Liver (tissue), 9 donors: ENCODE results near the gene GPRC5B. TPM values are rescaled to one million over a fixed set of nuclear protein-coding genes. Genes with fewer than 3 reads are reported as not detected.

Experiments used
- DNase-seq: peaks from one replicate; pipeline ENCODE4 v3.0.0-alpha.2; 2017; ENCODE audit warnings: low spot score
- H3K27ac ChIP-seq, 2 donors: one replicate each; pipeline ENCODE4 v1.7.0; 2013; ENCODE audit warnings: inconsistent platforms in 2 of 2, low read length in 2 of 2, control low read depth in 1 of 2, low read depth in 1 of 2, mild to moderate bottlenecking in 1 of 2
- H3K27me3 ChIP-seq, 4 donors: one replicate each; pipeline versions ENCODE4 v1.6.1 to v1.7.0; 2013; ENCODE audit warnings: low read length in 3 of 4, inconsistent platforms in 1 of 4, mild to moderate bottlenecking in 1 of 4, moderate library complexity in 1 of 4; ENCODE audit not compliant: control insufficient read depth in 4 of 4, insufficient read depth in 4 of 4
- H3K36me3 ChIP-seq, 4 donors: one replicate each; pipeline versions ENCODE4 v1.6.1 to v1.7.0; 2013; ENCODE audit warnings: low read length in 3 of 4, mild to moderate bottlenecking in 3 of 4, low read depth in 1 of 4, moderate library complexity in 1 of 4; ENCODE audit not compliant: control insufficient read depth in 4 of 4, insufficient read depth in 3 of 4
- H3K4me1 ChIP-seq, 4 donors: one replicate each; pipeline versions ENCODE4 v1.6.1 to v1.7.0; 2013; ENCODE audit warnings: low read length in 3 of 4, mild to moderate bottlenecking in 3 of 4, moderate library complexity in 1 of 4; ENCODE audit not compliant: control insufficient read depth in 4 of 4, insufficient read depth in 4 of 4
- H3K4me3 ChIP-seq, 3 donors: one replicate each; pipeline versions ENCODE4 v1.6.1 to v1.7.0; 2013; ENCODE audit warnings: low read length in 3 of 3, control low read depth in 1 of 3, low read depth in 1 of 3, mild to moderate bottlenecking in 1 of 3
- H3K9ac ChIP-seq, 2 donors: one replicate each; pipeline ENCODE4 v1.7.0; 2013; ENCODE audit warnings: low read length in 2 of 2, mild to moderate bottlenecking in 2 of 2, moderate library complexity in 2 of 2, control low read depth in 1 of 2, low read depth in 1 of 2
- H3K9me3 ChIP-seq, 4 donors: one replicate each; pipeline versions ENCODE4 v1.6.1 to v1.7.0; 2013; ENCODE audit warnings: low read length in 3 of 4; ENCODE audit not compliant: control insufficient read depth in 4 of 4
- ATF3 ChIP-seq: IDR thresholded peaks from 2 replicates; pipeline ENCODE4 v1.6.1; 2016; ENCODE audit warnings: antibody characterized with exemption
- CTCF ChIP-seq: fragments of 150-350 bp; IDR thresholded peaks from 2 replicates; pipeline ENCODE4 v1.5.1; 2017; ENCODE audit warnings: improper control_type of control experiment, low read depth, low read length; ENCODE audit not compliant: missing input control
- EGR1 ChIP-seq, 2 donors: IDR thresholded peaks; 2 replicates each; pipeline ENCODE4 v1.6.1; 2016 to 2018; ENCODE audit warnings: antibody characterized with exemption in 2 of 2, low read depth in 2 of 2
- FOXA1 ChIP-seq: IDR thresholded peaks from 2 replicates; pipeline ENCODE4 v1.6.1; 2016; ENCODE audit warnings: antibody characterized with exemption
- FOXA2 ChIP-seq: IDR thresholded peaks from 2 replicates; pipeline ENCODE4 v1.6.1; 2016; ENCODE audit warnings: antibody characterized with exemption
- GABPA ChIP-seq, 2 donors: IDR thresholded peaks in 1 of 2; conservative IDR thresholded peaks in 1 of 2; 2 replicates each; pipeline ENCODE4 v1.6.1; 2016; ENCODE audit warnings: antibody characterized with exemption in 2 of 2, mild to moderate bottlenecking in 1 of 2, moderate library complexity in 1 of 2
- HNF4A ChIP-seq, 2 donors: conservative IDR thresholded peaks; 2 replicates each; pipeline ENCODE4 v1.6.1; 2016; ENCODE audit warnings: antibody characterized with exemption in 2 of 2, mild to moderate bottlenecking in 2 of 2
- HNF4G ChIP-seq: IDR thresholded peaks from 2 replicates; pipeline ENCODE4 v1.6.1; 2016; ENCODE audit warnings: antibody characterized with exemption
- JUND ChIP-seq, 2 donors: IDR thresholded peaks; 2 replicates each; pipeline ENCODE4 v1.6.1; 2016; ENCODE audit warnings: antibody characterized with exemption in 2 of 2
- MAX ChIP-seq: IDR thresholded peaks from 2 replicates; pipeline ENCODE4 v1.6.1; 2016; ENCODE audit warnings: antibody characterized with exemption
- NR2F2 ChIP-seq: IDR thresholded peaks from 2 replicates; pipeline ENCODE4 v1.6.1; 2016; ENCODE audit warnings: antibody characterized with exemption
- RAD21 ChIP-seq, 2 donors: IDR thresholded peaks; 2 replicates each; pipeline ENCODE4 v1.6.1; 2016; ENCODE audit warnings: antibody characterized with exemption in 2 of 2, mild to moderate bottlenecking in 2 of 2
- REST ChIP-seq: IDR thresholded peaks from 2 replicates; pipeline ENCODE4 v1.6.1; 2016; ENCODE audit warnings: antibody characterized with exemption, mild to moderate bottlenecking
- RXRA ChIP-seq, 2 donors: IDR thresholded peaks; 2 replicates each; pipeline ENCODE4 v1.6.1; 2017 to 2018; ENCODE audit warnings: antibody characterized with exemption in 2 of 2, mild to moderate bottlenecking in 1 of 2
- SP1 ChIP-seq: IDR thresholded peaks from 2 replicates; pipeline ENCODE4 v1.6.1; 2018; ENCODE audit warnings: antibody characterized with exemption, mild to moderate bottlenecking
- TAF1 ChIP-seq: conservative IDR thresholded peaks from 2 replicates; pipeline ENCODE4 v1.6.1; 2016; ENCODE audit warnings: antibody characterized with exemption, mild to moderate bottlenecking
- YY1 ChIP-seq: IDR thresholded peaks from 2 replicates; pipeline ENCODE4 v1.6.1; 2016; ENCODE audit warnings: antibody characterized with exemption, mild to moderate bottlenecking
- ZBTB33 ChIP-seq: IDR thresholded peaks from 2 replicates; pipeline ENCODE4 v1.6.1; 2016; ENCODE audit warnings: antibody characterized with exemption
- WGBS: extraction: QIAGEN DNeasy Blood & Tissue Kit; methylation state at CpG from one replicate; pipeline ENCODE4 v1.1.7; 2013; 5-methylcytosine and 5-hydroxymethylcytosine counted together
- polyA plus RNA-seq, 2 donors: library from polyadenylated mRNA; stranded (reverse) in 1 of 2; unstranded in 1 of 2; fragments of 200-250 nt in 1 of 2; fragments of >200 nt in 1 of 2; fragmentation: Nextera tagmentation in 1 of 2; extraction: Ambion mirVana in 1 of 2; gene quantifications; one replicate each; pipeline versions ENCODE4 v1.2.1 to v1.2.3, GENCODE V29; 2013 to 2015
- total RNA-seq, 2 donors: library from RNA; depleted of rRNA; stranded (reverse); fragments of >200 nt; gene quantifications; one replicate each; pipeline ENCODE4 v1.2.3, GENCODE V29; 2014
- donor health status: healthy.
- donor health status: healthy.
- donor health status: healthy.
- donor health status: healthy.
- donor health status: healthy.

GPRC5B gene
- total and polyA plus RNA-seq, 4 donors = 1.5 to 4.7 (median 2.7) TPM

GRCh38 chr16:19898924-19899604 is 14.4 kb upstream of the GPRC5B start:
- H3K27me3 ChIP-seq = no peaks in the 10 kb centered on the region
- no peak overlapping the region for H3K4me3 ChIP-seq
- TF ChIP-seq REST (no peak), CTCF (peak; percentile 67), RAD21 (IDR thresholded peaks at IDR 0.05) (peak; percentile 73 to 80)
- no peaks in the 10 kb centered on the region for H3K36me3 ChIP-seq
- no peak overlapping the region for H3K27ac ChIP-seq
- peak; percentile 45 for DNase-seq
- H3K9me3 ChIP-seq = no peaks in the 10 kb centered on the region
- no peak overlapping the region for H3K9ac ChIP-seq
- peaks cover 0 to 3% (median 0%) of the 10 kb centered on the region in 4 donors for H3K4me1 ChIP-seq
- WGBS = 13% methylated on average over 13 of the region's 13 CpGs

- Histone ChIP-seq H3K36me3 (no peaks in the 10 kb centered on the region), H3K27ac (no peak overlapping the region), H3K4me1 (peaks cover 0 to 3% (median 0%) of the 10 kb centered on the region in 4 donors), H3K27me3 (no peaks in the 10 kb centered on the region), H3K4me3 (no peak overlapping the region), H3K9ac (no peak overlapping the region), H3K9me3 (no peaks in the 10 kb centered on the region)
- no peak for DNase-seq
- 70% methylated on average over 5 of the region's 5 CpGs for WGBS
- TF ChIP-seq TAF1 = no peak
- TF ChIP-seq EGR1 (IDR thresholded peaks at IDR 0.05; ENCODE audit: low read depth in 2 of 2) = no peak
- TF ChIP-seq RXRA (IDR thresholded peaks at IDR 0.05) = no peak
- no peak for TF ChIP-seq SP1
- no peak for TF ChIP-seq HNF4A (conservative IDR thresholded peaks at IDR 0.05)
- TF ChIP-seq REST = no peak
- TF ChIP-seq ZBTB33 = no peak
- TF ChIP-seq HNF4G = no peak
- no peak for TF ChIP-seq JUND (IDR thresholded peaks at IDR 0.05)
- TF ChIP-seq GABPA (IDR thresholded peaks at IDR 0.05 in 1 of 2, conservative IDR thresholded peaks at IDR 0.05 in 1 of 2) = no peak
- TF ChIP-seq NR2F2 = no peak
- TF ChIP-seq ATF3 = no peak
- no peak for TF ChIP-seq YY1
- no peak for TF ChIP-seq CTCF
- no peak for TF ChIP-seq FOXA2
- TF ChIP-seq FOXA1 = no peak
- no peak for TF ChIP-seq MAX
- no peak for TF ChIP-seq RAD21 (IDR thresholded peaks at IDR 0.05)
Measured at GRCh38 chr16:19898166-19898565, 13.5 kb upstream of the GPRC5B start.
